H4 (cell line): Measurements from ENCODE around the gene RNMT. TPM values are rescaled to one million over a fixed set of nuclear protein-coding genes. Genes with fewer than 3 reads are reported as not detected.
A peak's percentile ranks its signal among the peaks of the same experiment; 100 is the strongest.

Experiments
- DNase-seq: peaks from one replicate; pipeline ENCODE4 v3.0.0-alpha.2; 2015; ENCODE audit warnings: low spot score
- total RNA-seq: library from RNA; depleted of rRNA; stranded (reverse); fragments of >200 nt; shearing (Covaris generic); gene quantifications from 2 replicates; pipeline ENCODE4 v1.2.3, GENCODE V29; 2014; rRNA removed

The RNMT gene
- total RNA-seq, 1 experiment from 2014 or later: 20.3 TPM

- no peak for DNase-seq
These were observed 85.5 kb downstream of the RNMT start for GRCh38 chr18:13811993-13812392.

GRCh38 chr18:13813271-13813849 lies 86.9 kb downstream of the RNMT start:
- peak; percentile 60 for DNase-seq

Other genes starting within 250 kb of the RNMT start
- 11.4 and 25.1 TPM in 2 replicates for gene FAM210A, start 115 bp upstream of the RNMT start, total RNA-seq
- gene MC5R, start 97.5 kb downstream of the RNMT start, total RNA-seq: 0.10 TPM in 1 of 2 replicates, not detected in the other
- not detected in 2 replicates for gene MC2R, start 188.9 kb downstream of the RNMT start, total RNA-seq